MV-4-11 (cell line): ENCODE measurements around the gene LIM2.

Experiments
- DNase-seq: peaks from one replicate; lab custom pipeline; 2025; lab: John Stamatoyannopoulos, UW

Gene LIM2

GRCh38 chr19:51365965-51366388, 21.8 kb downstream of the LIM2 start, which contains the start of gene ETFB:
ETFB (minus strand) TSS chr19:51366388; CDS start chr19:51366326, 62 bp downstream.
- no peak for DNase-seq

- peak; percentile 67 for DNase-seq
Observed at GRCh38 chr19:51365211-51365964, 22.4 kb downstream of the LIM2 start.

GRCh38 chr19:51364200-51365106, 23.3 kb downstream of the LIM2 start:
- DNase-seq, result peak; percentile 30

- no peak for DNase-seq
Observed at GRCh38 chr19:51361239-51361638, 26.5 kb downstream of the LIM2 start.

GRCh38 chr19:51359294-51359693, 28.5 kb downstream of the LIM2 start:
- no peak for DNase-seq

GRCh38 chr19:51357952-51358351, 29.8 kb downstream of the LIM2 start:
- no peak for DNase-seq

- DNase-seq, result no peak
Observed at GRCh38 chr19:51356159-51356801, 31.5 kb downstream of the LIM2 start.

- no peak for DNase-seq
Observed at GRCh38 chr19:51354742-51355148, 33.0 kb downstream of the LIM2 start.

- no peak for DNase-seq
Observed at GRCh38 chr19:51354103-51354741, 33.6 kb downstream of the LIM2 start.

GRCh38 chr19:51352783-51353360, 34.9 kb downstream of the LIM2 start:
- DNase-seq, result no peak

- no peak for DNase-seq
Observed at GRCh38 chr19:51351266-51351990, 36.3 kb downstream of the LIM2 start.

- no peak for DNase-seq
Observed at GRCh38 chr19:51347209-51347928, 40.4 kb downstream of the LIM2 start.

- DNase-seq, result no peak
Observed at GRCh38 chr19:51346742-51347141, 41.0 kb downstream of the LIM2 start.

- DNase-seq, result no peak
Observed at GRCh38 chr19:51345076-51345620, 42.6 kb downstream of the LIM2 start.

- DNase-seq, result no peak
Observed at GRCh38 chr19:51342631-51343569, 44.9 kb downstream of the LIM2 start.

GRCh38 chr19:51341976-51342580, 45.7 kb downstream of the LIM2 start, which contains the start of gene VSIG10L:
VSIG10L (minus strand) TSS chr19:51342139; CDS start chr19:51342124, 15 bp downstream.
- no peak for DNase-seq

GRCh38 chr19:51341066-51341465, 46.7 kb downstream of the LIM2 start:
- no peak for DNase-seq
